ENCODE results near the gene PHLPP1. TPM values are rescaled to one million over a fixed set of nuclear protein-coding genes. Genes with fewer than 3 reads are reported as not detected.
A peak's percentile ranks its signal among the peaks of the same experiment; 100 is the strongest.

The PHLPP1 gene
- total and polyA plus RNA-seq, 2 of the 13 experiments (the other 11 are each of a cell fraction or from before 2014, with no cell fraction given), result 9.8 to 18.5 TPM

GRCh38 chr18:62772860-62773584 lies 57.7 kb downstream of the PHLPP1 start:
- H3K36me3 ChIP-seq (replicated peaks in 1 of 2; ENCODE audit: control insufficient read depth in 1 of 2, insufficient read depth in 2 of 2, low read length in 2 of 2), result no peaks in the 10 kb centered on the region
- H2AFZ ChIP-seq (ENCODE audit: low read length), result no peak overlapping the region
- FAIRE-seq (peak; percentile 81), DNase-seq (ENCODE audit: low spot score) (peak; percentile 77), ATAC-seq (peak; percentile 82)
- no peaks in the 10 kb centered on the region for H3K9me3 ChIP-seq (ENCODE audit: low read length)
- H4K20me1 ChIP-seq (ENCODE audit: insufficient read depth, low read length), result no peaks in the 10 kb centered on the region
- peaks cover 66% of the 10 kb centered on the region for H3K4me1 ChIP-seq (ENCODE audit: insufficient read depth, low read length)
- in situ Hi-C loops (cut with HindIII; ENCODE audit: extremely low pct_ligation_motif_present, low pct_unique_long_range_greater_than_20kb) (no loop called here), intact Hi-C loops (cut with micrococcal nuclease; ENCODE audit: unreplicated experiment) (loop anchor here (1.0 kb wide), 1 partner anchor 32 kb away; no protein-coding TSS in a partner anchor)
- peak overlapping the region; percentile 64 for H3K4me2 ChIP-seq (ENCODE audit: low read depth, low read length)
- peak overlapping the region; percentile 24 for H3K9ac ChIP-seq (ENCODE audit: insufficient read depth, low read depth, low read length)
- ChIA-PET POLR2A (interaction anchor here (1.1 to 2.2 kb wide), 4 partner anchors 23 to 58 kb away, joined by 3 to 19 read pairs (median 8); partner anchors contain the start of gene PHLPP1), CTCF (ENCODE audit: low intra/inter-chr PET ratio, low total read pairs) (no interaction called here)
- WGBS (ENCODE audit: low lambda C conversion rate), result 5% methylated on average over 2 of the region's 2 CpGs
- H3K4me3 ChIP-seq (replicated peaks in 1 of 3; ENCODE audit: insufficient read depth in 1 of 3, low read depth in 2 of 3, low read length in 3 of 3), result peak overlapping the region in 1 of 3 experiments; percentile 18; a peak in 2 of 6 replicates
- H3K27me3 ChIP-seq (ENCODE audit: control insufficient read depth in 1 of 2, insufficient read depth in 2 of 2, low read length in 2 of 2), result no peaks in the 10 kb centered on the region
- peaks cover 92% of the 10 kb centered on the region for H3K79me2 ChIP-seq (ENCODE audit: insufficient read depth, low read length)
- H3K27ac ChIP-seq (ENCODE audit: extremely low read length, insufficient read depth, low read length), result peak overlapping the region; percentile 74
- no TSS peak for BruUV-seq (replicated peaks)
- TF ChIP-seq MED1 (CRISPR knock-in tag; IDR thresholded peaks at IDR 0.05), result 0 out of 2 replicates have a peak, but pooled peaks have one; percentile 23
- TF ChIP-seq PAXIP1 (CRISPR knock-in tag; conservative IDR thresholded peaks at IDR 0.05), result peak; percentile 82
- peak; percentile 61 for TF ChIP-seq POGZ (CRISPR knock-in tag; IDR thresholded peaks at IDR 0.05)
- TF ChIP-seq EP300 (IDR thresholded peaks at IDR 0.05; ENCODE audit: low read depth in 2 of 2, low read length in 2 of 2), result peak in 1 of 2 experiments; percentile 77; a peak in 2 of 4 replicates
- no peak for TF ChIP-seq EP300 (CRISPR knock-in tag; IDR thresholded peaks at IDR 0.05; ENCODE audit: borderline replicate concordance)
- peak; percentile 28 for TF ChIP-seq RARA (CRISPR knock-in tag; IDR thresholded peaks at IDR 0.05)
- TF ChIP-seq NCOA2 (CRISPR knock-in tag; IDR thresholded peaks at IDR 0.05), result peak; percentile 73
- TF ChIP-seq, protein P1, sequence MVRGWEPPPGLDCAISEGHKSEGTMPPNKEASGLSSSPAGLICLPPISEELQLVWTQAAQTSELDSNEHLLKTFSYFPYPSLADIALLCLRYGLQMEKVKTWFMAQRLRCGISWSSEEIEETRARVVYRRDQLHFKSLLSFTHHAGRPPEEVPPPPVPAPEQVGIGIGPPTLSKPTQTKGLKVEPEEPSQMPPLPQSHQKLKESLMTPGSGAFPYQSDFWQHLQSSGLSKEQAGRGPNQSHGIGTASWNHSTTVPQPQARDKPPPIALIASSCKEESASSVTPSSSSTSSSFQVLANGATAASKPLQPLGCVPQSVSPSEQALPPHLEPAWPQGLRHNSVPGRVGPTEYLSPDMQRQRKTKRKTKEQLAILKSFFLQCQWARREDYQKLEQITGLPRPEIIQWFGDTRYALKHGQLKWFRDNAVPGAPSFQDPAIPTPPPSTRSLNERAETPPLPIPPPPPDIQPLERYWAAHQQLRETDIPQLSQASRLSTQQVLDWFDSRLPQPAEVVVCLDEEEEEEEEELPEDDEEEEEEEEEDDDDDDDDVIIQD (CRISPR knock-in tag; IDR thresholded peaks at IDR 0.05; ENCODE audit: low read depth), result peak; percentile 38; the same call in 1 of the 2 replicates
- peak; percentile 65; the same call in 1 of the 2 replicates for TF ChIP-seq AHDC1 (CRISPR knock-in tag; IDR thresholded peaks at IDR 0.05; ENCODE audit: borderline replicate concordance)
- no peak for TF ChIP-seq PATZ1 (CRISPR knock-in tag; IDR thresholded peaks at IDR 0.05)
